Measurements from ENCODE around the gene TANK.

TANK gene

GRCh38 chr2:161116509-161116908 lies 43.7 kb upstream of the TANK start:
- no peak overlapping the region for H3K27ac ChIP-seq
- TF ChIP-seq CTCF (conservative IDR thresholded peaks at IDR 0.05) (no peak), ZFX (IDR thresholded peaks at IDR 0.05) (no peak)

- TF ChIP-seq ZFX (IDR thresholded peaks at IDR 0.05) (no peak), CTCF (conservative IDR thresholded peaks at IDR 0.05) (no peak)
- H3K27ac ChIP-seq = no peak overlapping the region
These were observed 42.7 kb upstream of the TANK start for GRCh38 chr2:161117506-161117905.

- no peak overlapping the region for H3K27ac ChIP-seq
- TF ChIP-seq ZFX (IDR thresholded peaks at IDR 0.05) (no peak), CTCF (conservative IDR thresholded peaks at IDR 0.05) (no peak)
These were observed 41.5 kb upstream of the TANK start for GRCh38 chr2:161118722-161119121.

- no peak overlapping the region for H3K27ac ChIP-seq
- TF ChIP-seq CTCF (conservative IDR thresholded peaks at IDR 0.05) = no peak
- no peak for TF ChIP-seq ZFX (IDR thresholded peaks at IDR 0.05)
These were observed 40.7 kb upstream of the TANK start for GRCh38 chr2:161119483-161119882.

GRCh38 chr2:161120775-161121174 lies 39.5 kb upstream of the TANK start:
- H3K27ac ChIP-seq = no peak overlapping the region
- TF ChIP-seq ZFX (IDR thresholded peaks at IDR 0.05) (no peak), CTCF (conservative IDR thresholded peaks at IDR 0.05) (no peak)

GRCh38 chr2:161121622-161122021 lies 38.6 kb upstream of the TANK start:
- no peak overlapping the region for H3K27ac ChIP-seq
- TF ChIP-seq ZFX (IDR thresholded peaks at IDR 0.05) = no peak

GRCh38 chr2:161122772-161123530 lies 37.3 kb upstream of the TANK start:
- TF ChIP-seq ZFX (IDR thresholded peaks at IDR 0.05) (no peak), CTCF (conservative IDR thresholded peaks at IDR 0.05) (no peak)
- H3K27ac ChIP-seq = no peak overlapping the region

GRCh38 chr2:161123531-161124030 lies 36.6 kb upstream of the TANK start:
- H3K27ac ChIP-seq = no peak overlapping the region
- TF ChIP-seq ZFX (IDR thresholded peaks at IDR 0.05) (no peak), CTCF (conservative IDR thresholded peaks at IDR 0.05) (no peak)

Data from C4-2B (cell line).